HG03045 (cell line): ENCODE data around the gene BRICD5.

Experiments used
- ATAC-seq: cut with Tn5 transposase; IDR thresholded peaks from one replicate; pipeline ENCODE4 v1.9.1; 2021; ENCODE audit warnings: mild to moderate bottlenecking, moderate library complexity; ENCODE audit not compliant: unreplicated experiment

Gene BRICD5

GRCh38 chr16:2183671-2184070, 27.0 kb downstream of the BRICD5 start:
- no peak for ATAC-seq

DNA sequence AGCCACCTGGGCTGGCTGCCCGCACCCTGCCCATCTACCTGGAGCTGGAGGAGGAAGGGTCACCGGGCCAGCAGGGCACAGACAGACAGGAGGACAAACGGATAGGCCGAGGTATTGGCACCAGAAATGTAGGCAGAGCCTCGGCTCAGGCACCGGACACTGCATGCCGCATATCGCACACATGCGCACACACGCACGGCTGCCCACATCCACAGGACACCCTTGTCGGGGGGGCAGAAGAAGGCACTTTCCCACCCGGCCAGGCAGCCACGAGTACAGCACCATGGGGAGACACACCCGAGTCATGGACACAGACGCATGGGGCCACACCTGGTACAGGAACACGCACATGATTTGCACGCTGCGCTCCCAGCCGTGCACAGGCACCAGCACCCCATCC, 28.7 kb downstream of the BRICD5 start:
- no peak for ATAC-seq

- no peak for ATAC-seq
Observed at GRCh38 chr16:2180962-2181923, 29.4 kb downstream of the BRICD5 start.

DNA sequence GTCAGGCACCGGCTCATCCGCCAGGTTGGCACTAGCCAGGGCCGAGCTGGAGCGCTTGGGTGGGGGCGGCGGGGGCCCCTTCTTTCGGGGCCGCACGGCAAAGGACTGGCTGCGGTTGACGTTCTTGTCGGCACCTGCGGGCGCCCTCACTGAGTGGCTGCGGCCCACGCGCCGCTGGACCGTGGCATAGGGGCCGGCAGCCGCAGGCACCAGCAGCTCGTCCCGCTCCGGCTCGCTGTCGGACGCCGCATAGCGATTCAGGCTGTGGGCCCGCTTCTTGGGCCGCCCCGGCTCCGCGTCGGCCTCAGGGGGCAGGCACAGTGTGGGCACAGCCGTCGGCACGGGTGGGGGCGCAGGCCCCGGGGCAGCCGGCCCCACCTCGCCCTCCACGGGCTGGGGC, 30.2 kb downstream of the BRICD5 start:
- no peak for ATAC-seq

DNA sequence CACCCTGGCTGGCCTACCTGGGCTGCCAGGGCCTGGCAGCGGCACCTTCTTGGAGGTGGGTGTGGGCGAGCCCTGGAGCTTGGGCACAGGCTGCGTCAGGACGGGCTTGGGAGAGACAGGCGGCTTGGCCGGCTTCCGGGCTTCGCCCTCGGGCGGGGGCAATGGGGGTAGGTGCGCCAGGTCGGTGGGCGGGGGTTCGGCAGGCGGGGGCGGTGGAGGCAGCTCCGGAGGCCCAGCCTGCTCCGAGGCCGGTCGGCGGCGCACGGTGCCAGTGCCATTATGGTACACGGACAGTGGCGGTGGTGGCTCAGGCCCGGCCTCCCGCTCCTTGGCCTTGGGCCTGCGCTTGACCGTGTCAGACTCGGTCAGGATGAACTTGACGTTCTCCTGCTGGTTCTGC, 31.1 kb downstream of the BRICD5 start:
- ATAC-seq = no peak

GRCh38 chr16:2179107-2179501, 31.6 kb downstream of the BRICD5 start:
- no peak for ATAC-seq

GRCh38 chr16:2178321-2179106, 32.1 kb downstream of the BRICD5 start:
- ATAC-seq = no peak

- ATAC-seq = no peak
Observed at GRCh38 chr16:2177561-2177960, 33.1 kb downstream of the BRICD5 start.

DNA sequence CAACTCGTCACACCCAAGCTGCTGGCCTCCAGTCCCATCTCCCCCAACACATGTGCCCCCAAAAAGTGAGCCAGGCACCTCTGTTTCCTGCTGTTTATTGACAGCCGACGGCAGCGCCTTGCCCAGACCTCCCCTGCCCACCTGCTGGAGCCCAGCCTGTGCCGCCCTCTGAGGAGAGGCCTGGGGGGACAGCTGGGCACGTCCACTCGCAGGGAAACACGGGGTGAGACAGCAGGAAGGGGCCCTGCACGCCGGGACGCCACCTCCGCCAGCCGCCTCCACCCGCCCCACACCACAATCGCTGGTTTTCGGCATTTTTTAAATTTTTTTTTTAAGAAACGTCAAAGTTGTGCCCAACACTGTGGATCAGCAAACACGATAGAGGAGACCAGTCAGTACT, 33.6 kb downstream of the BRICD5 start:
- ATAC-seq = no peak

- ATAC-seq = no peak
Observed at GRCh38 chr16:2176047-2176446, 34.6 kb downstream of the BRICD5 start.

DNA sequence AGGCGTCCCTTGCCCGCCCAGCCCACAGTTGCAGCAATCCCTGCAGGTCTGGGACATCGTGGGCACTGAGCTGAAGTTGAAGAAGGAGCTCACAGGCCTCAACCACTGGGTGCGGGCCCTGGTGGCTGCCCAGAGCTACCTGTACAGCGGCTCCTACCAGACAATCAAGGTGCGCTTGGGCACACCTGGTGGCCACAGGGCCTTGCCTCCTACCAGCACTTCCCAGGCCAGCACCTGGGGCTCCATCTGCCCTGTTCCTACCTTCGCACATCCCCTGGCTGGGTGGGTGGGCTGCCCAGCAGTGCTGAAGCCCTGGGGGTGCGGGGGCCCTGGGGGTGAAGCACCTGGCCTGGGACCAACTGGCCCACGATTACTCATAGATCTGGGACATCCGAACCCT, 35.2 kb downstream of the BRICD5 start:
- no peak for ATAC-seq

DNA sequence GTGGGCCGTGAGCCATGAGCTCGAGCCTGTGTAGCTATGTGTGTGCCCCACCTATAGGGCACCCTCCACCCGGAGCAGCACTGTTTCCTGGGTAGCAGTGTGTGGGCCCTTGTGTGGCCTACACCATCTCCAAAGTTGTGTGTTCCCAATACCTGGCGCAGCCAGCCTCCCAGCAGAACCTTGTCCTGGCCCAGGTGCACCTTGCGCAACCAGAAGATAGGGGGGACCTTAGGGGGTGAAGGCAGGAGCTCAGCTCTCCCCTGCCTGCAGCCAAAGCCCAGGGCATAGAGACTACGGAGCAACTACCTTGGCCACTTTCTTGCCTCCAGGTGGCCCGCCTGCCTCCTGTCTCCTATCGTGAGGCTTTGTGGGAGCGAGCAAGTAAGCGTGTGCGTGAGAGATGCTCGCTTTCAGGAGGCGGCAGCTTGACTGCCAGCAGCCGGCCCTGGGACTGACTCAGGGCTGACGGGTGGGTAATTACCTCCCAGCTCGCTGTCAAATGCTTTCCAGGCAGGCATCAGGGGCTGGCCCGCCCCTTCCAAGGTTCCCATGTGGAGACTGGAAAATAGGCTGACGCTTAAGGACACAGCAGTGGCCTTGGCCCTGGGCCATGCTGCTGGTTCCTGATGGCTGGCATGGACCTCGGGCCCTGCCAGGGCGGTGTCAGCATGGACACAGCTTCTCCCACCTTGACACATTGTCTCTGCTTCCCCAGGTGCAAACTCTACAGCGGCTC, 36.1 kb downstream of the BRICD5 start:
- ATAC-seq = no peak

- ATAC-seq = no peak
Observed at GRCh38 chr16:2173916-2174315, 36.7 kb downstream of the BRICD5 start.

DNA sequence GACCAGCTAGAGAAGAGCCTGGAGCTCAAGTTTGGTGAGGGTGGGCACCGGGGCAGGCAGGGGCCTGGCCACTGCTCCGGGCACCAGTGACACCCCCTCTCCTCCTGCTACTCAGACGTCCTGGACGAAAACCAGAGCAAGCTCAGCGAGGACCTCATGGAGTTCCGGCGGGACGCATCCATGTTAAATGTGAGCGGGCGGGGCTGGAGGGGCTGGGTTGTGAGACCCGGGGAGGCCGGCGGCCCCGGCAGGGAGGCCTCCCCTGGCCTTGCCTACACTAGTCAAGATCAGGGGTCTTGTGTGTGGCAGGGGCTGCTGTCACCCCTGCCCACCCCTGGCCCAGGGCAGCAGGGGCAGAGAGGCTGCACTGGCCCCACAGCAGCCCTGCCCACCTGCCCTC, 37.3 kb downstream of the BRICD5 start:
- ATAC-seq = no peak

- no peak for ATAC-seq
Observed at GRCh38 chr16:2172688-2173335, 37.9 kb downstream of the BRICD5 start.

DNA sequence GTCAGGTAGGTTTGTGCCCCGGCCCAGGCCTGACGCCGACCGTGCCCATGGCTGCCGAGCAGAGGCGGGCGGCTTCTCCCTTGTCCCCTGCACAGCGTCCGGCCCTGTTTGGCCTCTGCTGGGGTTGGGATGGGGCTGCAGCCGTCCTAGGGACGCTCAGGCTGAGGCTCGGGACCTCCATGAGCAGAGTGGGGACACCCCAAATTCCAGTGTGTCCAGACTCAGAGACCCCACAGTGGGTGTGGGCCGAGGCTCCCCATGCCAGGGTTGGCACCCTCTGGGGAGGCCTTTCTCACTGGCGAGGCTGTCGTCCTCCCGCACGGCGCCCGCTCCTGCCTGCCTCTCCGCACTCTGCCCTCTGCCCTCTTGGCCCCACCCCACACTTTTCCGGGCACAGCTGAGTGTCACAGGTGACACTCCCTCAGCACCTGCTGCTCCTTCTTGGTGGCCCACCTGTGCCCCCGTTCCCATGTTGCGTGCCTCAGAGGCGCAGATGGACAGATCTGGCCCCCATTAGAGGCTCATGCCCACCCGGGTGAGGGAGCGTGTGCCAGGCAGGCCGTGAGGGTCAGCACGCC, 39.0 kb downstream of the BRICD5 start:
- no peak for ATAC-seq

- no peak for ATAC-seq
Observed at GRCh38 chr16:2170587-2171435, 39.9 kb downstream of the BRICD5 start.

DNA sequence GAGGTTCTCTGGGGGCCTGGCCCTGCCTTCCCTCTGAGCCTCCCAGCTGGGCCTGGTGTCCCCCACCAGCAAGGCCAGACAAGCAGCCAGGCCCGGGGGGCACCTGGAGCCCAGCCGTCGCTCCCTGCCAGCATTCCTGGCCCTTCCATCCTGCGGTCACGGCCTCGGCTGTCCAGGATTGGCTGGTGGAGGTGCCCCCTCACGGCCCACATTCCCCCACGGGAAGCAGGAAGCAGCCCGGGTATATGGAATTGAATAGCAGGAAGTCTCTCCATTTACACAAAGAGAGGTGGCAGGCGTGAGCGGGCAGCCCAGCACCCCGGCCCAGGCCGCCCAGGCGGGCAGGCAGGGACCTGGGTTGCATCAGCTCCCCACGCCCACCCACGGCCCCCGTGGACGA, 40.6 kb downstream of the BRICD5 start:
- no peak for ATAC-seq

- no peak for ATAC-seq
Observed at GRCh38 chr16:2167068-2167638, 43.5 kb downstream of the BRICD5 start.
